ENCODE data around the gene CAPN15. TPM values are rescaled to one million over a fixed set of nuclear protein-coding genes. Genes with fewer than 3 reads are reported as not detected.
A peak's percentile ranks its signal among the peaks of the same experiment; 100 is the strongest.

The CAPN15 gene
- total and polyA plus RNA-seq, 8 donors, result 25.4 to 75.7 (median 40.3) TPM

DNA sequence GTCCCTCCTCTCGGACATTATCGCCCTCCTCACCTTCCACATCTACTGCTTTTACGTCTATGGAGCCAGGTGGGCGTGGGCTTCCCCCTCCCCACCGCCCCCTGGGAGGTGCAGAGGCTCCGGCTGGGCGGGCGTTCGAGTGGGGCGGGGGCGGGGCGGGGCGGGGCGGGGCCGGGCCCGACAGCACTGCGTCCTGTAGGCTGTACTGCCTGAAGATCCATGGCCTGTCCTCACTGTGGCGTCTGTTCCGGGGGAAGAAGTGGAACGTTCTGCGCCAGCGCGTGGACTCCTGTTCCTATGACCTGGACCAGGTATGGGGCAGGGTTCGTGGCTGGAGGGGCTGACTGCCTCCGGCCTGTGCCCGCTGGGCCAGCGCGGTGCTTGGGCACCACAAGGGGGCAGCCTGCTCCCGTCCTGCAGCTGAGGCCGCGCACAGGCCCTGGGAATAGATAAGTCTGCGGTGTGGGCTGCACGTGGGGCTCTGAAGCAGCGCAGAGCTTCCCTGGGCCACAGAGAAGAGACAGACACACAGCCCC is 51.4 kb downstream of the CAPN15 start:
- Histone ChIP-seq H3K4me1 (peaks cover 0 to 19% (median 16%) of the 10 kb centered on the region in 3 donors), H3K27ac (no peak overlapping the region), H3K9me3 (no peaks in the 10 kb centered on the region), H3K36me3 (peaks cover 0 to 7% (median 0%) of the 10 kb centered on the region in 3 donors), H3K4me3 (peak overlapping the region in 1 of 4 donors; percentile 18), H3K27me3 (no peaks in the 10 kb centered on the region)
- WGBS, 2 donors, result 34 to 38% methylated on average over 31 to 34 of the region's 34 CpGs
- TF ChIP-seq, protein P1, sequence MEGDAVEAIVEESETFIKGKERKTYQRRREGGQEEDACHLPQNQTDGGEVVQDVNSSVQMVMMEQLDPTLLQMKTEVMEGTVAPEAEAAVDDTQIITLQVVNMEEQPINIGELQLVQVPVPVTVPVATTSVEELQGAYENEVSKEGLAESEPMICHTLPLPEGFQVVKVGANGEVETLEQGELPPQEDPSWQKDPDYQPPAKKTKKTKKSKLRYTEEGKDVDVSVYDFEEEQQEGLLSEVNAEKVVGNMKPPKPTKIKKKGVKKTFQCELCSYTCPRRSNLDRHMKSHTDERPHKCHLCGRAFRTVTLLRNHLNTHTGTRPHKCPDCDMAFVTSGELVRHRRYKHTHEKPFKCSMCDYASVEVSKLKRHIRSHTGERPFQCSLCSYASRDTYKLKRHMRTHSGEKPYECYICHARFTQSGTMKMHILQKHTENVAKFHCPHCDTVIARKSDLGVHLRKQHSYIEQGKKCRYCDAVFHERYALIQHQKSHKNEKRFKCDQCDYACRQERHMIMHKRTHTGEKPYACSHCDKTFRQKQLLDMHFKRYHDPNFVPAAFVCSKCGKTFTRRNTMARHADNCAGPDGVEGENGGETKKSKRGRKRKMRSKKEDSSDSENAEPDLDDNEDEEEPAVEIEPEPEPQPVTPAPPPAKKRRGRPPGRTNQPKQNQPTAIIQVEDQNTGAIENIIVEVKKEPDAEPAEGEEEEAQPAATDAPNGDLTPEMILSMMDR (IDR thresholded peaks at IDR 0.05), result peak; percentile 64 to 85 (median 78)
- ATAC-seq (peak; percentile 52 to 74 (median 66)), DNase-seq (peak; percentile 64 to 95 (median 84)), FAIRE-seq (no peak)
- intact Hi-C loops (cut with DNase I), result loop anchor here in 1 of 3 donors (5.0 kb wide), 1 partner anchor 83 kb away; no protein-coding TSS in a partner anchor

DNA sequence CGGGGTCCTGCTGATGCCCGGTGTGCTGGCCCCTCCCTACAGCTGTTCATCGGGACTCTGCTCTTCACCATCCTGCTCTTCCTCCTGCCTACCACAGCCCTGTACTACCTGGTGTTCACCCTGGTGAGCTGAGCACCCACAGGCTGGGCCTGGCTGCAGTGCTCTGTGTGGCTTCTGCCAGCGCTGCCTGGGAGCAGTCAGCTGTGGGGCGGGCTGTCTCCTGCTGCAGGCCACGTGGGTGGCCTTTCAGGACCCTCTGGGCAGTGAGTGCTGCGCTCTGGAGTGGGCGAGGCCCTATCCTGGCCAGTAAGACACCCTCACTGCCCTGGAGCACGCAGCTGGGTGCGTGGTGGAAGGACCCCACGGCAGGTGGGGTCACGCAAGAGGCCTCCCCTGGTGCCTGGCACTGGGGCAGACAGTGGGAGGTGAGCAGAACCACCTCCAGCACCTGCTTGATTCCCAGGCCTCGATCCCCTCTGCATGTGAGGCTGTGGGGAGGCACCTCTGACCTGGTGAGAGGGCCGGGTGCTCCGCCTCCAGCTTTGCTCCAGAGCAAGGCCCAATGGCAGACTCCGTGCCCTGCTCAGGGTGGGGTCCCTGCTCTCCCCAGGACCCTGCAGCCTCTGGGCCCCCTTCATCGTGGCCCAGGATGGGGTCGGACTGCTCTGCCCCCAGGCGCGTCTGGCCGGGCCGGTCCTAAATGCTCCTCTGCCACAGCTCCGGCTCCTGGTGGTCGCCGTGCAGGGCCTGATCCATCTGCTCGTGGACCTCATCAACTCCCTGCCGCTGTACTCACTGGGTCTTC is 52.8 kb downstream of the CAPN15 start:
- WGBS, 2 donors, result 42 to 44% methylated on average over 27 of the region's 27 CpGs
- ATAC-seq, result peak; percentile 54 to 72 (median 63)
- no peaks in the 10 kb centered on the region for H3K36me3 ChIP-seq
- no peak for FAIRE-seq
- H3K4me1 ChIP-seq, result peaks cover 0 to 19% (median 16%) of the 10 kb centered on the region in 3 donors
- intact Hi-C loops (cut with DNase I), result no loop called here
- H3K27ac ChIP-seq, result peak overlapping the region; percentile 66 to 80 (median 74)
- DNase-seq, result peak in 5 of 6 donors; percentile 82 to 89 (median 86)
- H3K4me3 ChIP-seq, result peak overlapping the region in 2 of 4 donors; percentile 21 to 30
- no peaks in the 10 kb centered on the region for H3K9me3 ChIP-seq
- H3K27me3 ChIP-seq, result no peaks in the 10 kb centered on the region
- TF ChIP-seq, protein P1 (IDR thresholded peaks at IDR 0.05), result no peak

GRCh38 chr16:580946-581498 is 53.5 kb downstream of the CAPN15 start:
- no peaks in the 10 kb centered on the region for H3K27me3 ChIP-seq
- 40 to 50% methylated on average over 18 to 19 of the region's 19 CpGs for WGBS, 2 donors
- DNase-seq (peak in 4 of 6 donors; percentile 51 to 86 (median 55)), FAIRE-seq (no peak), ATAC-seq (peak; percentile 6 to 27 (median 18))
- intact Hi-C loops (cut with DNase I), result no loop called here
- peak overlapping the region; percentile 66 to 80 (median 74) for H3K27ac ChIP-seq
- TF ChIP-seq, protein P1 (IDR thresholded peaks at IDR 0.05), result no peak
- peaks cover 0 to 22% (median 16%) of the 10 kb centered on the region in 3 donors for H3K4me1 ChIP-seq
- H3K9me3 ChIP-seq, result no peaks in the 10 kb centered on the region
- peak overlapping the region in 2 of 4 donors; percentile 21 to 30 for H3K4me3 ChIP-seq
- no peaks in the 10 kb centered on the region for H3K36me3 ChIP-seq

DNA sequence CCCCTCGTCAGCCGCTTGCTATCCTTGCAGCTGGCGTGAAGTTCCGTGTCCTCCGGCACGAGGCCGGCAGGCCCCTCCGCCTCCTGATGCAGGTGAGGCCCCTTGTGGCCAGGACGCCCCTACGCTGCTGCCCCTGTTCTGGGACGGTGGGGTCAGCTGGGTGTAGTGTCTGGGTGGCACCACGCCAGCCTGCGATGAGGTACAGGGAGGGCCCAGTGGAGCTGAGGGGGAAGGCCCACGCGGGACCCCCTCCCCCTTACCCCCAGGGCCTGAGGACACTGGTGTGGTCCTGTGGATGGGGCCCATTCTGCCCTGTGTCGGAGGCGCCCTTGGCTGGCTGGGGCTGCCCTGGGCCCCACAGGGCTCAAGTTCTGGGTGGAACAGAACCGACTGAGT is 54.7 kb downstream of the CAPN15 start:
- no peak for ATAC-seq
- 42 to 51% methylated on average over 18 of the region's 18 CpGs for WGBS, 2 donors

More for the DNA sequence above, 54.7 kb downstream of the CAPN15 start:
- H3K36me3 ChIP-seq, result no peaks in the 10 kb centered on the region
- TF ChIP-seq, protein P1 (IDR thresholded peaks at IDR 0.05), result no peak
- DNase-seq, result peak in 3 of 6 donors; percentile 49 to 87 (median 74)
- FAIRE-seq, result no peak
- peak overlapping the region in 2 of 4 donors; percentile 26 to 30 for H3K4me3 ChIP-seq
- no peaks in the 10 kb centered on the region for H3K27me3 ChIP-seq
- no peaks in the 10 kb centered on the region for H3K9me3 ChIP-seq
- peaks cover 5 to 30% (median 16%) of the 10 kb centered on the region in 3 donors for H3K4me1 ChIP-seq
- intact Hi-C loops (cut with DNase I), result no loop called here
- peak overlapping the region in 3 of 4 donors; percentile 45 to 61 (median 60) for H3K27ac ChIP-seq

All from pancreas (tissue), 10 donors.